Ascending aorta (tissue), 2 donors: ENCODE data around the gene MAGI1. TPM values are rescaled to one million over a fixed set of nuclear protein-coding genes. Genes with fewer than 3 reads are reported as not detected.

Experiments
- DNase-seq, 2 donors: peaks; one replicate each; pipeline ENCODE4 v3.0.0-alpha.2; 2019; ENCODE audit warnings: low spot score in 2 of 2
- H3K27ac ChIP-seq, 2 donors: fragments of 200-600 bp; sonication (generic); one replicate each; pipeline ENCODE4 v1.5.1; 2016 to 2017; ENCODE audit warnings: mild to moderate bottlenecking in 1 of 2
- H3K27me3 ChIP-seq: fragments of 200-600 bp; sonication (generic); one replicate; pipeline ENCODE4 v1.5.1; 2017
- H3K36me3 ChIP-seq, 2 donors: fragments of 200-600 bp; sonication (generic); one replicate each; pipeline ENCODE4 v1.5.1; 2016
- H3K4me1 ChIP-seq, 2 donors: fragments of 200-600 bp; sonication (generic); one replicate each; pipeline ENCODE4 v1.5.1; 2016 to 2017; ENCODE audit warnings: mild to moderate bottlenecking in 1 of 2
- H3K4me3 ChIP-seq, 2 donors: fragments of 200-600 bp; sonication (generic); one replicate each; pipeline ENCODE4 v1.5.1; 2016 to 2017; ENCODE audit warnings: mild to moderate bottlenecking in 1 of 2
- H3K9me3 ChIP-seq, 2 donors: fragments of 200-600 bp; sonication (generic); one replicate each; pipeline ENCODE4 v1.5.1; 2016
- CTCF ChIP-seq, 3 experiments: fragments of 200-600 bp in 2 of 3; fragments of 450-650 bp in 1 of 3; sonication (generic) in 2 of 3; IDR thresholded peaks; one replicate each; pipeline ENCODE4 v1.5.1; 2016 to 2019; ENCODE audit warnings: antibody characterized with exemption in 3 of 3, mild to moderate bottlenecking in 1 of 3, moderate library complexity in 1 of 3
- intact Hi-C: fragments of 100-400 bp; cut with DNase I; formaldehyde crosslinking; loops from one replicate; pipeline ENCODE4 v1.15.1; 2023
- total RNA-seq: library from RNA; depleted of rRNA; stranded (reverse); fragments of >200 nt; gene quantifications from one replicate; pipeline ENCODE4 v1.1.0, GENCODE V29; 2016

Gene MAGI1
- total RNA-seq, 1 donor from 2014 or later = 28.4 TPM

GRCh38 chr3:65406470-65406869 is 632.2 kb downstream of the MAGI1 start:
- H3K27ac ChIP-seq = no peak overlapping the region
- no peaks in the 10 kb centered on the region for H3K27me3 ChIP-seq
- intact Hi-C loops = no loop called here

GRCh38 chr3:65402597-65402996 is 636.1 kb downstream of the MAGI1 start:
- H3K4me3 ChIP-seq = no peak overlapping the region
- DNase-seq = peak in 1 of 2 donors; percentile 64
- H3K4me1 ChIP-seq = no peaks in the 10 kb centered on the region
- no peak for TF ChIP-seq CTCF (IDR thresholded peaks at IDR 0.05)
- H3K27me3 ChIP-seq = no peaks in the 10 kb centered on the region
- H3K9me3 ChIP-seq = no peaks in the 10 kb centered on the region
- intact Hi-C loops = no loop called here
- no peaks in the 10 kb centered on the region for H3K36me3 ChIP-seq
- no peak overlapping the region for H3K27ac ChIP-seq

More at GRCh38 chr3:65406470-65406869, 632.2 kb downstream of the MAGI1 start:
- Histone ChIP-seq H3K9me3 (no peaks in the 10 kb centered on the region), H3K4me1 (peaks cover 0 to under 1% of the 10 kb centered on the region in 2 donors), H3K36me3 (no peaks in the 10 kb centered on the region), H3K4me3 (no peak overlapping the region)
- no peak for TF ChIP-seq CTCF (IDR thresholded peaks at IDR 0.05)
- no peak for DNase-seq

GRCh38 chr3:65401359-65402305 is 637.1 kb downstream of the MAGI1 start:
- H3K4me3 ChIP-seq = no peak overlapping the region
- H3K27ac ChIP-seq = no peak overlapping the region
- no peaks in the 10 kb centered on the region for H3K36me3 ChIP-seq
- no peak for DNase-seq
- no peaks in the 10 kb centered on the region for H3K9me3 ChIP-seq
- H3K4me1 ChIP-seq = no peaks in the 10 kb centered on the region
- H3K27me3 ChIP-seq = no peaks in the 10 kb centered on the region
- intact Hi-C loops = no loop called here
- TF ChIP-seq CTCF (IDR thresholded peaks at IDR 0.05) = no peak

GRCh38 chr3:65400899-65401298 is 637.8 kb downstream of the MAGI1 start:
- Histone ChIP-seq H3K4me1 (no peaks in the 10 kb centered on the region), H3K4me3 (no peak overlapping the region), H3K36me3 (no peaks in the 10 kb centered on the region), H3K9me3 (no peaks in the 10 kb centered on the region), H3K27me3 (no peaks in the 10 kb centered on the region), H3K27ac (no peak overlapping the region)
- intact Hi-C loops = no loop called here
- no peak for DNase-seq
- TF ChIP-seq CTCF (IDR thresholded peaks at IDR 0.05) = no peak

GRCh38 chr3:65398953-65399352 is 639.8 kb downstream of the MAGI1 start:
- Histone ChIP-seq H3K27me3 (no peaks in the 10 kb centered on the region), H3K9me3 (no peaks in the 10 kb centered on the region), H3K36me3 (no peaks in the 10 kb centered on the region), H3K4me3 (no peak overlapping the region), H3K4me1 (no peaks in the 10 kb centered on the region), H3K27ac (no peak overlapping the region)
- TF ChIP-seq CTCF (IDR thresholded peaks at IDR 0.05) = no peak
- no peak for DNase-seq
- intact Hi-C loops = no loop called here
